Stimulated activated CD4-positive, alpha-beta T cell treated with anti-CD3 and anti-CD28 coated beads, Interleukin-15, amount 100 ng/mL, for 1 hour (primary cell): Measurements from ENCODE around the gene SETD1B.

Experiments
- DNase-seq, 2 donors: peaks; one replicate each; pipeline ENCODE4 v3.0.0-alpha.2; 2020; ENCODE audit warnings: low read depth in 1 of 2, low spot score in 1 of 2

The SETD1B gene

DNA sequence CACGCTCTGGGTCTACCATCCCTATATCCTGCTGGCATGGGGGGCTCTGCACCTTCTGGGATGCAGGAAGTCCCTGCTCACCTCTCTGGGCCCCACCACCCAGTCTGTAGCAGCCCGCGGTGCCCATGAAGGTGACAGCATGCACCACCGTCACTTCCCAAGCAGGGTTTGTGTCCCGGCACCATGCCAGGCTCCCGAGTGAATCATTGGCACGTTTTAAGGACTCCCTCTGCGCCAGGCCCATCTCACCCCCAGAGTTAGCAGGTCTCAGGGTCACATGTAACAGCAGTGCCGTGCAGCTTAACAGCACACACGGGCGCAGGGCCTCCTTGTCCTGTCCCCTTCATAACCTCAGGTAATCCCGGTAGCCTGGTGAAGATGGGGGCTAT lies 19.9 kb downstream of the SETD1B start:
- DNase-seq: no peak

DNA sequence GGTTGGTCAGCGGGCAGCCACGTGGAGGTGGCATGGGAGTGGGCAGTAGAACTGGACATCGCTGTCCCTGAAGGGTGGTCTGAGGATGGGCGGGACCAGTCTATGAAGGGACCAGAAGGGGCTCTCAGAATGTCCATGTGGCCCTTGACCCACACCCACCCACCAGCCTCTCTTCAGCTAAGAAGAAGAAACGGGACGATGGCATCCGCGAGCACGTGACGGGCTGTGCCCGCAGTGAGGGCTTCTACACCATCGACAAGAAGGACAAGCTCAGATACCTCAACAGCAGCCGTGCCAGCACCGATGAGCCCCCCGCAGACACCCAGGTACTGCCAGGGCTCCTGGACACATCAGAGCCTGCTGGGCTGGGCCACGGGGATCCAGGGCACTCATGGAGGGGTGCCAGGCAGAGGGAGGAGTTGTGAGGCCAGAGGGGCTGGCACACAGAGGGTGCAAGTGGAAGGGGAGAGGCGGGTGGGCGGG lies 21.3 kb downstream of the SETD1B start:
- DNase-seq: no peak

DNA sequence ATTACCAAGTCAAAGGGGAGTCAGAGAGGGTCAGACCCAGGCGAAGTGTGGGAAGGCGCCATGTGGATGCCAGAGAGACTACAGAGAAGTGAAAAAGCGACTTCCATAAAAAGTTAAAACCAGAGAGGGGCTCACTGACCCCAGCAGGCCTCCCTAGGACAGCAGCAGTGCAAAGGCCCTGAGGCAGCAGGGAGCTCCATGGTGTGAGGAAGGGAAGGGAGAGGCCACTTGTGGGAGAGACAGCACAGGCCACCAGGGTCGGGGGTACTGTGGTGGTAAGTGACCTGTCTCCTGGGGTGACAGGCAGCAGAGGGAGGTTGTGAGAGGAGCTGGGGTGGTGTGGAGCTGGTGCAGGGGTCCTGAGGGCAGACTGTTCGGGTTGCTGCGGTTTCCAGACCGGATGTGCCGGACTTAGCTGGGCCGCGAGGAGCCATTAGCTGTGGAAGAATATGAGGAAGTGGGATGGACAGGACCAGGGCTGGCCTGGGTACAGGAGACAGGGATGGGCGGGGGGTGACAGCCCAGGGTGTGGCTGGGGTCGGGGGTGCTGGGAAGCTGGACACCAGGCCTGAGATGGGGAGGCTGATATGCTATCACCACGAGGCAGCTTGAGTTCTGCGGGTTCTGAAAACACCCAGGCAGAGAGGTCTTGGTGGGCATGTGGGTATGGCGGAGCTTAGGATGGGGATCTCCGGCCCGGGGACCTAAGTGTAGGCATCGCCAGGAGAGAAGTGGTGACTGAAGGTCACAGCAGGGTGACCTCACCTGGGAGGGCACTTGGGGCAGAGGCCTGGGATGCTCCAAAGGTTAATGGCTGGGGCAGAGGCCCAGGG lies 22.7 kb downstream of the SETD1B start:
- DNase-seq: no peak

DNA sequence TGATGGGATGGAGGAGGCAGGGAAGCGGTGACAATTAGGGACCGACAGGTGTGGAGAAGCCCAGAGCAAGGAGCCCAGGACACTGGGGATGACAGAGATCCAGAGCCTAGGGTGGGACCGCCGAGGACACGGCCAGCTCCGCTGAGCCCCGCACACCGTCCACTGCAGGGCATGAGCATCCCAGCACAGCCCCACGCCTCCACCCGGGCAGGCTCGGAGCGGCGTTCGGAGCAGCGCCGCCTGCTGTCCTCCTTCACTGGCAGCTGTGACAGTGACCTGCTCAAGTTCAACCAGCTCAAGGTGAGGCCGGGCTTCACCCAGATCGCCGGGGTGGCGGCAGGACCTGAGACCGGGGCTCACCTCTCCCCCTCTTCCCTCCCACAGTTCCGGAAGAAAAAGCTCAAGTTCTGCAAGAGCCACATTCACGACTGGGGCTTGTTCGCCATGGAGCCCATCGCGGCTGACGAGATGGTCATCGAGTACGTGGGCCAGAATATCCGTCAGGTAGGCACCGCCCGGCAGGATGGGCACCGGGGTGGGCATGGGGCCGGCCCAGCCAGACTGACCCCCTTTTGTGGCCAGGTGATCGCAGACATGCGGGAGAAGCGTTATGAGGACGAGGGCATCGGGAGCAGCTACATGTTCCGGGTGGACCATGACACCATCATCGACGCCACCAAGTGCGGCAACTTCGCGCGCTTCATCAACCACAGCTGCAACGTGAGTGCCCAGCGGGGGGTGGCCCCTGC lies 23.7 kb downstream of the SETD1B start:
- no peak for DNase-seq

DNA sequence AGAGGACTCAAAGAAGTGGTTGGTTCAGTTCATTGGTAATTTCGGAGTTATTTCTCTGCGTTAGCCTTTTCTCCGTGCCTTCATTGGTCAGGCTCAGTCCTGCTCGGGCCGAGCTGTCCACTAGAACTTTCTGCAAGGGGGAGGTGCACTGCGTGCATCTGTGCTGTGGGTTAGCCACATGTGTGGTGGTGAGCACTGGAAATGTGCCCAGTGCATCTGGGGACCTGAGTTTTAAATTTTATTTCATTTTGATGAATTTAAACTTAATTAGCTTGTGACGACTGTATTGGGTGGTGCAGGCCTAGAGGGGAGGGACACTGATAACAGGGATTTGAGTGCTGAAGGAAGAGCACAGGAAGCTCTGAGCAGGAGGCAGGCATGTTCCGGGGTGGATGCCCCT lies 24.5 kb downstream of the SETD1B start:
- DNase-seq: no peak

DNA sequence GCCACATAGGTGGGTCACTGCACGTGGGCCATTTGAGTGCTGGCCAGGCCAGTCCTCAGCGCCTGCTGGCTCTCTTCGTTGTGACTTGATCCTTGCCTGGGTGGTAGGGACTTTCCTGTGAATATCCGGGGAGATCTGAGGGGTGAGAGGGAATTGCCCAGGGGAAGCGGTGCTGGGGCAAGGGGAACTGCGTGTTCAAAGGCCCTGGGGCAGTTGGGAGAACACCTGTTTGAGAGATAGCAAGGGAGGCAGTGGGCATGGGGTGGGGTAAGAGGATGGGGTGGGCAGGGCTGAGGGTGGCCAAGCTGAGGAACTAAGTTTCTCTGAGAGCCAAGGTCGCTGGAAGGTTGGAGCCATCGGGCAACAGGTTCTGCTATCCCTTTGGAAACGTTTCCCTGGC lies 25.0 kb downstream of the SETD1B start:
- DNase-seq: no peak

DNA sequence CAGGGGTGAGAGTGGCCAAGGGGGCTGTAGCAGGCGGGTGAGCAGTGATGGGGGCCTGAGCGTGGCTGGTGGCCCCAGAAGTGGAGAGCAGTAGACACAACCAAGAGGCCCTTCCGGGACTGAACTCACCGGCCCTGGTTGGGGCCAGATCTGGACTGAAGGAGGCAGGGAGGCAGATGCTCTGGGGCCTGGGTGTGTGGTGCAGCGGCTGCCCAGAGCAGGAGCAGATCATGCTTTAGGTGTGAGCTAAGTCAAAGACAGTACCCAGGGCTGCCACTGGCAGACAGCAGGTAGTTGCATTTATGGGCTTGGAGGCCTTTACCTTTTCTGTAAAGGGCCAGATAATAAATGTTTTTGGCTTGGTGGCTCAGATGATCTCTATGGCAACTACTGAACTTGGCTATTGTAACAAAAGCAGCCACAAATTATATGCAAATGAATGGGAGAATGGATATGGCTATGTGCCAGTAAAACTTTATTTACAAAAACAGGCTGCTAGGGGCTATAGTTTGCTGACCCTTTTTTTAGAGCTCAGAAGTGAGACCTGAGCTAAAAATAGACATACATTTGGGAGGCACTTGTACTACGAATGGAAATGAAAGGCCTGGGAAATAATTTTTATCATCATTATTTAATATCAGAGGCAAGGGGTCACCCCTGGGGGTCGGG lies 25.6 kb downstream of the SETD1B start:
- no peak for DNase-seq

DNA sequence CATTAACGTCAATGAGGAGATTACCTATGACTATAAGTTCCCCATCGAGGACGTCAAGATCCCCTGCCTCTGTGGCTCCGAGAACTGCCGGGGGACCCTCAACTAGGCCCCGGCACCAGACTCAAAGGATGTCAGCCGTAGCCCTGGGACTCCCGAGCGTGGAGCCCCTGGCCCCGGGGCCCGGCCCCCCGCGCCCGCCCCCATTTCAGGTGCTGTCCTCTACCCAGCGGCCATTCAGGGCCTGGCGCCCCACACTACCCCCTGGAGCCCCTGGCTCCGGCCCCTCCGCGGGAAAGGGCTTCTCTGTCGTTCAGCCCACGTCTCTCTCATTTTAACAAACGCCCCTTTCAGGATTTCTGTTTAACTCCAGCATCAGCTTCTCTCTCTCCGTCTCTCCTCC lies 26.3 kb downstream of the SETD1B start:
- no peak for DNase-seq

DNA sequence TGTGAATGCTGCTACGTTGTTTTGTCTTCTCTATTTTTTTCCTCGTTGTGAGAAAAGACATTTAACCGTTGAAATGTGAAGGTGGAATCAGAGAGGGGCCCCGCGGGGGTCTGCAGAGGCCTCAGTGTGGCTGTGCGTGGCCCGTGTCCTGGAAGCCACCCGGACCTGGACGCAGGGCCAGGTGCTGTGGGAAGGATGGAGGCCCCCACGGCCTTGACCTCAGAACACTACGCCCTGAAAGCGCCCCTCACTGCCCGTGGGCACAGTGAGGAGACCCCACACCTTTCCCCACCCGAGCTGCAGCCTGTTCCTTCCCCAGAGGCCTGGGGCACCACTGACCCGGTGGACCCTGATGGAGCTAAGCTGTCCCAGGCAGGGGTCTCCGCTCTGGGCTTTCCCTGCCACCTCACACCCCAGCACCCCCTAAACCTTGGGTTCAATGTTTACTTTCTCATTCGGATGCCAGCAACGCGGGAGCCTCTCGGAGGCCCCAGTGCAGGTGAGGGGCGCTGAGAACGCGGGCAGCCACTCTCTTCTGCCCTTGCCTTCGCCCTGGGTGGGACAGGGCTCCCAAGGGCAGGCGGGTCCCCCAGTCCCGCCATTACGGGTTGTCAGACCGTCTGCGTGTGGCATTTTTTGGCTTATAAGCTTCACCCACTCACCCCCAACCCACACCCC lies 26.9 kb downstream of the SETD1B start:
- no peak for DNase-seq

DNA sequence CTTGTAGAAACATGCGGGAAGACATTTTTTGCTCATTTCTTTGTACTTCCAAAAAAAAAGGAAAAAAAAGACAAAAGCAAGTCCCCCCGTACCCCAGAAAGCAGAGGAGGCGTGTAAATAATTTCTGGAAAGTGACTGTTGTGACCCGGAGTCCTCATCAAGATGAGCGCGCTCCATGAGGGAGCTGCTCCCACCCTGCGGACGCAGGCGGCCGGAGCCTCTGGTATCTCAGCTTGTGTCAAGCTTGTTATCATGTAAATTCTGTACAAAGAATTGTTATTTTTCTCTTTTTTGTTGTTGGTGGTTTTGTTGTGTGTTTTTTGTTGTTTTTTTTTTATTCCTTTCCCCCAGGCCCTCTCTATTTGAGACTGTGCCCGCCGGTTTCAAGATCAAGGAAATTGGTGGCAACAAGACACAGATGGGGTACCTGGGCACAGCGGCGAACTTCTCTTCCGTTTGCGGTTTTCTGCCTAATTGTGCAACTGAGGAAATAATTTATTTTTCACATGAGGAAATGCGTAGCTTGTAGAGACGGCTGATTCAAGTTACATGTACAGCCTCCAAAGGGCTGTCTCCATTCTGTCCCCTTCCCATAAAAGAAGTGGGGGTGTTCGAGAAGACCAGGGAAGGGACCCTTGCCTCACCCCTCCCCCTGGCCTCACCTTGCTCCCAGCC lies 27.9 kb downstream of the SETD1B start:
- DNase-seq: no peak

DNA sequence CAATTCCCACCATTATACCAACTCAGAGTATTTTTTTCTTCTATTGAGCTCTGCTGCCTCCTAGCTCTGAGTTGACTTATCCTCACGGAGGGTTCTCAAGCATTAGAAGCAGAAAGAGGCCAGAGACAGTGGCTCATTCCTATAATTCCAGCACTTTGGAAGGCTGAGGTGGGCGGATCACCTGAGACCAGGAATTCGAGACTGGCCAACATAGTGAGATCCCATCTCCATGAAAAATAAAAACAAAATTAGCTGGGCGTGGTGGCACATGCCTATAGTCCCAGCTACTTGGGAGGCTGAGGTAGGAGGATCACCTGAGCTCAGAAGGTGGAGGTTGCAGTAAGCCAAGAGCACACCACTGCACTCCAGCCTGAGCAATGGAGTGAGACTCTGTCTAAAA lies 33.9 kb downstream of the SETD1B start:
- no peak for DNase-seq

DNA sequence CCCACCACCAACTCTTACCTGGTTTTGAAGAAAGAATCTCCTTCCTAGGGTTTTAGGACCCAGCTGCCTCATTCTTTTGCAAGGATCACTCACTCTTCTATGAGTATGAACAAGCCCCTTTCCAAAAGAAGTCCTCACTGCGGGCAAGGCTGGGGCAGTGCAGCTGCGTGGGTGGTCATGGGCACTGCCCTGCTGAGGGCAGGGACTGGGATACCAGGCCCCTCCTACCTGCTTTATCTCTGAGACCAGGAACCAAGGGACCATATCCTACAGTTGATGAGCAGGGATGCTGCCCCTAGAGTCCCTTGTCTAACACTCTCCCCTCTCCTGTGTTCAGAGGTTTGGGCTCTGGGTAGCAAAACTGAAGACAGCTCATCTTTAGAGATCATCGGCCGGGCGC lies 34.3 kb downstream of the SETD1B start:
- DNase-seq: no peak

DNA sequence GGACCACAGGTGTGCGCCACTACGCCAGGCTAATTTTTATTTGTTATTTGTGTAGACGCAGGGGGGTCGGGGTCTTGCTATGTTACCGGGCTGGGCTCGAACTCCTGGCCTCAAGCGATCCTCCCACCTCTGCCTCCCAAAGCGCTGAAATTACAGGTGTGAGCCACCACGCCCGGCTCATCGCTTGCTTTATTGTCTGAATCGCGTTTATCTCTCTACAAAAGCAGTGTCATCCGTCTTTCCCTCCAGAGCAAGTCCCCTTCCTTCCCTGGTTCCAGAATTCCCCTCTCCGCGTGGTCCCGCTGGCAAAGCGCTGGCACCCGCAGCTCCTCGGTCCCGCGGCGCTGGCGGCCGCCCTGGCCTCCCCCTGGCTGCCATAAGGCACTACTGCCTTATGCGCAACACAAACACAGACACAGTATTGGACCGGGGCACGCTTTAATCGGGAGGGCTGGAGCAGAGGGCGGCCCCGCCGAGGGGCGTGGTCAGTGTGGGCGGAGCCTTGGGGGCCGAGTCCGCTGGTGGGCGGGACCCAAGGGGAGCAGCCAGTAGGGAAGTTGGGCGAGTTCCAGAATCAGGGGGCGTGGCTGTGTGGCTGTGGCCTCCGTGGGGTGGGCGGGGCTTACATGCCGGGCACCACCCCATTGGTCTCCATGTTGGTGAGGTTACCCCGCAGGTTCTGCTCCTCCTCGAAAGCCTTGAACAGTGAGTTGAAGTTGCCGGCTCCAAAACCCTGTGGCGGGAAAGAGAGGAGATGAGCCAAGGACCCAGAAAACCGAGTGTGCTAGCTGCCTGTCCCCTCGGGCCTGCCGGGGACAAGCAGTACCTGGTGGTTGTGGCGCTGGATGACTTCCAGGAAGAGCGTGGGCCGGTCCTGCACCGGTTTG lies 35.5 kb downstream of the SETD1B start:
- peak; percentile 100 for DNase-seq

DNA sequence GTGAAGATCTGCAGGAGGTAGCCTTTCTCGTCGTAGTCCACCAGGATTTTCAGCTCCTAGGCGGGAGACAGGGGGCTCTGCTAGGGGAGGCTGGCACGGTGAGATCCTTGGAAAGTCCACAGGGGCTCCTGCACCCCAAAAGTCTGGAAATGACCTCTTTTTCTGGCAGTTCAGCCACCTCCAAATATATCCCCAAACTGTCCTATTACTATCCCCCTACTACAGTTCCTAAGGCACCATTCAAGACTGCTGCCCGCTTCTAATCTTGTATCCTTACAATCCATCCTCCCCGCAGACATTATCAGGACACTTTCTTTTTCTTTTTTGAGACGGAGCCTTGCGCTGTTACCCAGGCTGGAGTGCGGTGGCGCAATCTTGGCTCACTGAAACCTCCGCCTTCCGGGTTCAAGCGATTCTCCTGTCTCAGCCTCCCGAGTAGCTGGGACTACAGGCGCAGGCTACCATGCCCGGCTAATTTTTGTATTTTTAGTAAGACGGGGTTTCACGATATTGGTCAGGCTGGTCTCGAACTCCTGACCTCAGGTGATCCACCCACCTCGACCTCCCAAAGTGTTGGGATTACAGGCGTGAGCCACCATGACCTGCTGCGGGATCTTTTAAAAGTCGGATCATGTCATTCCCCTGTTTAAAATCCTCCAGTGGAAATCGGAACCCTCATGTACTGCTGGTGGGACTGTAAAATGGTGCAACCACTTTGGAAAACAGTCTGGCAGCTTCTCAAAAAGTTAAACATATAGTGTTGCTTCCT lies 36.4 kb downstream of the SETD1B start:
- DNase-seq: no peak

DNA sequence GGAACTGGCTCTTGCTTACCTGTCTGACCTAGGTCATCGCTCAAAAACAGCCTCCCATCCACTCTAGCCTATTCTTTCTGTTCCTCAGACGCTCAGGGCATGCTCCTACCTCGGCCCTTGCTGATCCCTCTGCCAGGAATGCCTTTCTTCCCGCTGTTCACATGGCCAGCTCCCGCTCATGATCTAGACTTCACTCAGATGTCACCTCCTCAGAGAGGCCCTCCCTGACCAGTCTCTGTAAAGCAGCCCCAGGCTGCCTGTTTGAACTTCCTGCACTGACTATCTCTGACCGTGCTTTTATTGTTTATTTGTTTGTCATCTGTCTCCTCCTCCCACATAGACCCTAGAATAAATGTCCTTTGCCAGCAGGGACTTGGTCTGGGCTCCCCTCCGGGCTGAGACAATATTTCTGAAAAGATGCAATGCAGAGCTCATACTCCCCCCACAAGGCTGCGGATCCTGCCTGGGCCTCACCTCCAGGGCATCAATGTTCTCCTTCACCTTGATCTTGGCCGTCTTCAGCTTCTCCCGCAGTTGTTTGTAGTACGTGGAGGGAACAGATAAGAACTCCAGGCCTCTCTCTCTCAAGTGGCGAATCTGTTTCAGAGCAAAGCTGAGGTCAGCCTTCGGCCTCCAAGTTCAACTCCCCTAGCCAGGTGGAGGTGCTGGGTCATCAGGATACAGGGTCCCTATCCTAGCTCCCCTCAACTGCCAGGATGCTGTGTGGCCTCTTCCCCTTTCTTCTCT lies 39.6 kb downstream of the SETD1B start:
- DNase-seq: no peak

DNA sequence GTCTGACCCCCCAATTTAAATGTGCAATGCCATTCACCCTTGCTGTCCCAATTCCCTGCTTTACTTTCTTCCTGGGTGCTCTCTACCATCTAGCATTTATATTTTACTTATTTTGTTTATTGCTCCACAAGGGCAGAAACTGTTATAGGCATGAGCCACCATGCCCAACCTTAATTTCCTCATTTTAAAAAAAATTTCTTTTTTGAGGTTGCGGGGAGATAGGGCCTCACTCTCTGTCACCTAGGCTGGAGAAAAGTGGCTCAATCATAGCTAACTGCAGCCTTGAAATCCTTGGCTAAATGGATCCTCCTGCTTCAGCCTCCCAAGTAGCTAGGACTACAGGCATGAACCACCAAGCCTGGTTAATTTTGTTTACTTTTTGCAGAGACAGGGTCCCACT lies 41.9 kb downstream of the SETD1B start:
- DNase-seq: no peak

DNA sequence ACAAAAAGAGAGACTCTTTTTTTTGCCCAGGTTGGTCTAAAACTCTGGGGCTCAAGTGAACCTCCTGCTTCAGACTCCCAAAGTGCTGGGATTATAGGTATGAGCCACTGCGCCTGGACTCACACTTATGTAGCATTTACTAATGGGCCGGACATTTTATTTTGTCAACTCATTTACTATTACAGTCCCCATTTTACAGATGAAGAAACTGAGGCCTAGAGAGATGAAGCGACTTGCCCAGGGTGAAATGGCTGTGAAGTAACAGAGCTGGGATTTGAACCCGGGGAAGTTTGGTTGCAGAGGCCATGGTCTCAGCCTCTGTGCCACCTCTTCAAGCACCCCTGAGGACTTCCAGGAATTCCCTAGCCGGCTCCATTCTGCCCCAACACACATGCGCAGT lies 45.4 kb downstream of the SETD1B start:
- no peak for DNase-seq

DNA sequence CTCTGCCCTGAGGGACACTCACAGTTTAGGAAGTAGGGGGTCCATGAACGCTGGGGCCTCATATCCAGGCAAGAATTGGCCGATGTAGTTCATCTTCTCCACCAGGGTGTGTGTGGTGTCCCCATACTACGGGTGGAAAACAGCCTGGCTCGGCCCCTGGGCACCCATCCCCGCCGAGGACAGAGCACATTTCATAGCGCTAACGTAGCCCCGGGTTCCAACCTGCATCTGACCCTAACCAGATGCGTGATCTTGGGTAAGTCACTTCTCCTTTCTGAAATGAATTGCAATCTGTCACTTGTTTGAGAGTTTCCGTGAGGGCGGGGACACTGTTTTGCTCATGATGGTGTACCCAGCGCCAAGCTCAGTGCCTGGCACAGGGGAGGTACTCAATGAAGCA lies 45.9 kb downstream of the SETD1B start:
- no peak for DNase-seq
